ENCODE measurements around the gene SNCA.
A peak's percentile ranks its signal among the peaks of the same experiment; 100 is the strongest.

Gene SNCA

GRCh38 chr4:89823416-89823815 is 13.5 kb downstream of the SNCA start:
- peak; percentile 21 for DNase-seq

GRCh38 chr4:89821612-89822011 is 15.3 kb downstream of the SNCA start:
- in situ Hi-C loops (cut with HindIII; ENCODE audit: low pct_ligation_motif_present, low pct_unique_long_range_greater_than_20kb, low sequenced_read_pairs) = no loop called here
- DNase-seq = no peak

More at GRCh38 chr4:89823416-89823815, 13.5 kb downstream of the SNCA start:
- in situ Hi-C loops (cut with HindIII; ENCODE audit: low pct_ligation_motif_present, low pct_unique_long_range_greater_than_20kb, low sequenced_read_pairs) = no loop called here

GRCh38 chr4:89820010-89820409 is 17.0 kb downstream of the SNCA start:
- no peak for DNase-seq
- in situ Hi-C loops (cut with HindIII; ENCODE audit: low pct_ligation_motif_present, low pct_unique_long_range_greater_than_20kb, low sequenced_read_pairs) = no loop called here

- in situ Hi-C loops (cut with HindIII; ENCODE audit: low pct_ligation_motif_present, low pct_unique_long_range_greater_than_20kb, low sequenced_read_pairs) = no loop called here
- DNase-seq = no peak
Observed at GRCh38 chr4:89814362-89814761, 22.6 kb downstream of the SNCA start.

GRCh38 chr4:89813197-89813596 is 23.8 kb downstream of the SNCA start:
- no peak for DNase-seq
- in situ Hi-C loops (cut with HindIII; ENCODE audit: low pct_ligation_motif_present, low pct_unique_long_range_greater_than_20kb, low sequenced_read_pairs) = no loop called here

GRCh38 chr4:89807441-89808140 is 29.4 kb downstream of the SNCA start:
- in situ Hi-C loops (cut with HindIII; ENCODE audit: low pct_ligation_motif_present, low pct_unique_long_range_greater_than_20kb, low sequenced_read_pairs) = no loop called here
- no peak for DNase-seq

- DNase-seq = no peak
- in situ Hi-C loops (cut with HindIII; ENCODE audit: low pct_ligation_motif_present, low pct_unique_long_range_greater_than_20kb, low sequenced_read_pairs) = no loop called here
Observed at GRCh38 chr4:89805297-89805696, 31.7 kb downstream of the SNCA start.

GRCh38 chr4:89803915-89804314 is 33.0 kb downstream of the SNCA start:
- no peak for DNase-seq
- in situ Hi-C loops (cut with HindIII; ENCODE audit: low pct_ligation_motif_present, low pct_unique_long_range_greater_than_20kb, low sequenced_read_pairs) = no loop called here

- DNase-seq = no peak
- in situ Hi-C loops (cut with HindIII; ENCODE audit: low pct_ligation_motif_present, low pct_unique_long_range_greater_than_20kb, low sequenced_read_pairs) = no loop called here
Observed at GRCh38 chr4:89803036-89803435, 33.9 kb downstream of the SNCA start.

GRCh38 chr4:89800527-89801103 is 36.3 kb downstream of the SNCA start:
- in situ Hi-C loops (cut with HindIII; ENCODE audit: low pct_ligation_motif_present, low pct_unique_long_range_greater_than_20kb, low sequenced_read_pairs) = no loop called here
- DNase-seq = no peak

GRCh38 chr4:89800012-89800516 is 36.9 kb downstream of the SNCA start:
- DNase-seq = no peak
- in situ Hi-C loops (cut with HindIII; ENCODE audit: low pct_ligation_motif_present, low pct_unique_long_range_greater_than_20kb, low sequenced_read_pairs) = no loop called here

- in situ Hi-C loops (cut with HindIII; ENCODE audit: low pct_ligation_motif_present, low pct_unique_long_range_greater_than_20kb, low sequenced_read_pairs) = no loop called here
- DNase-seq = no peak
Observed at GRCh38 chr4:89799071-89799470, 37.9 kb downstream of the SNCA start.

- in situ Hi-C loops (cut with HindIII; ENCODE audit: low pct_ligation_motif_present, low pct_unique_long_range_greater_than_20kb, low sequenced_read_pairs) = no loop called here
- no peak for DNase-seq
Observed at GRCh38 chr4:89797117-89797516, 39.8 kb downstream of the SNCA start.

- DNase-seq = no peak
- in situ Hi-C loops (cut with HindIII; ENCODE audit: low pct_ligation_motif_present, low pct_unique_long_range_greater_than_20kb, low sequenced_read_pairs) = no loop called here
Observed at GRCh38 chr4:89788206-89789072, 48.5 kb downstream of the SNCA start.

- no peak for DNase-seq
- in situ Hi-C loops (cut with HindIII; ENCODE audit: low pct_ligation_motif_present, low pct_unique_long_range_greater_than_20kb, low sequenced_read_pairs) = no loop called here
Observed at GRCh38 chr4:89784686-89785231, 52.2 kb downstream of the SNCA start.

- DNase-seq = no peak
- in situ Hi-C loops (cut with HindIII; ENCODE audit: low pct_ligation_motif_present, low pct_unique_long_range_greater_than_20kb, low sequenced_read_pairs) = no loop called here
Observed at GRCh38 chr4:89781321-89781720, 55.6 kb downstream of the SNCA start.

- DNase-seq = no peak
- in situ Hi-C loops (cut with HindIII; ENCODE audit: low pct_ligation_motif_present, low pct_unique_long_range_greater_than_20kb, low sequenced_read_pairs) = no loop called here
Observed at GRCh38 chr4:89773805-89774204, 63.2 kb downstream of the SNCA start.

- DNase-seq = no peak
- in situ Hi-C loops (cut with HindIII; ENCODE audit: low pct_ligation_motif_present, low pct_unique_long_range_greater_than_20kb, low sequenced_read_pairs) = no loop called here
Observed at GRCh38 chr4:89769856-89770255, 67.1 kb downstream of the SNCA start.

GRCh38 chr4:89767924-89768323 is 69.0 kb downstream of the SNCA start:
- DNase-seq = no peak
- in situ Hi-C loops (cut with HindIII; ENCODE audit: low pct_ligation_motif_present, low pct_unique_long_range_greater_than_20kb, low sequenced_read_pairs) = no loop called here

Data from ACHN (cell line).